H7 (cell line): ENCODE results near the gene FOXR1. TPM values are rescaled to one million over a fixed set of nuclear protein-coding genes. Genes with fewer than 3 reads are reported as not detected.
A peak's percentile ranks its signal among the peaks of the same experiment; 100 is the strongest.
"Not testable (repeated sequence)": the region's sequence is repeated elsewhere in the genome, so short reads cannot be mapped to it uniquely, and the experiment has no call there.

Experiments used
- DNase-seq: peaks from one replicate; pipeline ENCODE4 v3.0.0; 2012
- H3K27me3 ChIP-seq: 2 replicates; pipeline ENCODE4 v1.6.0; 2011; ENCODE audit warnings: mild to moderate bottlenecking, low read length; ENCODE audit not compliant: control insufficient read depth, insufficient read depth
- H3K36me3 ChIP-seq: replicated peaks from 2 replicates; pipeline ENCODE4 v1.5.1; 2011; ENCODE audit warnings: low read length; ENCODE audit not compliant: control insufficient read depth, insufficient read depth
- H3K4me3 ChIP-seq: 2 replicates; pipeline ENCODE4 v1.5.1; 2011; ENCODE audit warnings: low read depth, mild to moderate bottlenecking, control low read depth, low read length, moderate library complexity; ENCODE audit not compliant: insufficient read depth
- total RNA-seq: library from RNA; depleted of rRNA; stranded (reverse); fragments of >200 nt; shearing (Covaris generic); gene quantifications from 2 replicates; pipeline ENCODE4 v1.2.3, GENCODE V29; 2014

FOXR1 gene
- total RNA-seq, 1 experiment from 2014 or later = not detected

DNA sequence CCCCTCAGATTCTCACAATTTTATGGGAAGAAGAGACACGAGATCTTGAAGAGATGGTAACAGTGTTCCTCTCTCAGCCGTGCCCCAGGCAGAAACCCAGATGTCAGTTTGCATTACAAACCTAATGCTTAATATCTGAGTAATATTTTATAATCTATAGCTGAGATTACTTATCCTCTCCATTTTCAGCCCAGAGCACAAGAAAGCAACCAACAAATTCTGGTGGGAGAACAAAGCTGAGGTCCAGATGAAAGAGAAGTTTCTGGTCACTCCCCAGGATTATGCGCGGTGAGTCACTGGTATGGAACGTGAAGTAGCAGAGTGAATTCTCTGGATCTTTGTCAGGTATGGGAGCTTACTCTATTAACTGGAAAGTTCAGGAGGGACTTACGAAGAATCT is 27.3 kb downstream of the FOXR1 start:
- Histone ChIP-seq H3K36me3 (peaks cover 4% of the 10 kb centered on the region), H3K27me3 (no peaks in the 10 kb centered on the region), H3K4me3 (peak overlapping the region; percentile 97)
- DNase-seq = peak; percentile 77

DNA sequence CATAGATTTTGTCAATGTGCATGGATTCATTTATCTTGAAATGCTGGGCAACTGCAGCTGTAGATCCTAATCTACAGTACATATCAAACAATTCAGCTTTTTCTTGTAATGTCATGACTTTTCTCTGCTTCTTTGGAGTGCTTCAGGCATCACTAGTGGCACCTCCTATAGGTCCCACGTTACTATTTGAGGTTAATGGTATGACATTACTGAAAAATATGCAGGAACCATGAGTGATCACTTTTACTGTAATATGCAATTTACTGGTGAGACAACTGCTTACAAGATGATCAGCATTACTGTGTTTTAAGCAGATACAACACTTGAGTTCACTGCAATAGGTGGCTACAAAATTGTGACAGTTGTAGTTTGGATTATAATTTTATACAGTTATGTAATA is 29.3 kb downstream of the FOXR1 start:
- no peak for DNase-seq

GRCh38 chr11:119006656-119007055 is 35.1 kb downstream of the FOXR1 start:
- no peak overlapping the region for H3K4me3 ChIP-seq
- DNase-seq = no peak
- no peaks in the 10 kb centered on the region for H3K27me3 ChIP-seq
- H3K36me3 ChIP-seq = peaks cover 13% of the 10 kb centered on the region

More for the DNA sequence above, 29.3 kb downstream of the FOXR1 start:
- no peak overlapping the region for H3K4me3 ChIP-seq
- H3K36me3 ChIP-seq = peaks cover 8% of the 10 kb centered on the region
- H3K27me3 ChIP-seq = no peaks in the 10 kb centered on the region

DNA sequence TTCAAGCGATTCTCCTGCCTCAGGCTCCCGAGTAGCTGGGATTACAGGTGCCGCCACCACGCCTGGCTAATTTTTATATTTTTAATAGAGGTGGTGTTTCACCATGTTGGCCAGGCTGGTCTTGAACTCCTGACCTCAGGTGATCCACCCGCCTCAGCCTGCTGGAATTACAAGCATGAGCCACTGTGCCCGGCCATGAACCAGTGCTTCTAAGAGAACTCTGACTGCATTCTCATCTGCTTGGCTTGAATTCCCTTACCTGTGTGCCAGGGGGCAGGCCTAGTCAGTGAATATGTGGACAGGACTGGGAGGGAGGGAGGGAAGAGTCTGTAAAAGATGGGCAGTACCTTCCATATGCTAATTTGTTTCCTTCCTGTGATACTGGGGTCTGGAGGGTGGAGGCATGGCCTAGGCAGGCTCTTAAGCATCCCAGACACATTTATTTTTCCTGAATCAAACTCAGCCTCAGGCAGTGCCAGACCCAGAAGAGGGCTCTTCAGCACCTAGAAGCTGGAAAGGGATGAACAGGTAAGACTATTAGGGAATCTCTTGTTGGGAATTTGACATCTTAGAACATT is 40.0 kb downstream of the FOXR1 start:
- Histone ChIP-seq H3K27me3 (no peaks in the 10 kb centered on the region), H3K4me3 (no peak overlapping the region), H3K36me3 (peaks cover 41% of the 10 kb centered on the region)
- peak; percentile 43 for DNase-seq

- peaks cover 46% of the 10 kb centered on the region for H3K36me3 ChIP-seq
- peak; percentile 17 for DNase-seq
Observed at GRCh38 chr11:119012629-119013170, 41.1 kb downstream of the FOXR1 start.

DNA sequence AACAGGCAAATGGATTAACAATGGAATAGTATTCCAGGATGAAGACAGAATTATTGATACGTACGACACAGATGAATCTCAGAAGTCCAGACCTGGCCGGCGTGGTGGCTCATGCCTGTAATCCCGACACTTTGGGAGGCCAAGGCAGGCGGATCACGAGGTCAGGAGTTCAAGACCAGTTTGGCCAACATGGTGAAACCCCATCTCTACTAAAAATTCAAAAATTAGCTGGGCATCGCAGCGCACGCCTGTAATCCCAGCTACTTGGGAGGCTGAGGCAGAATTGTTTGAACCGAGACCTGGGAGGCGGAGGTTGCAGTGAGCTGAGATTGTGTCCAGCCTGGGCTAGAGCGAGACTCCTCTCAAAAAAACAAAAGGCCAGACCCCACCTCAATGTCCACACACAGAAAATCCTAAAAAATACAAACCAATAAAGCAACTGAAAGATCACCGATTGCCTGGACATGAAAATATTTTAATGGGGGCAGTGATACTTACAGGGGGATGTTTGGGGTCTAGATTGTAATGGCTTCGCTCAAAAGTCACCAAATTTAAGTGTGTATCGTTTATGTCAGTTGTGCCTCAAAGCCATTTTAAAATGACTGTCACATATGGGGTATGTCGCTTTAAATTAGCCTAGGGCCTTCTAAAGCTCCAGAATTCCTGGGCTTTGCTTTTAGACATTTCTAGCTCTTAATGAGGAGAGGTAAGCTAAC is 42.8 kb downstream of the FOXR1 start:
- H3K27me3 ChIP-seq = no peaks in the 10 kb centered on the region
- H3K4me3 ChIP-seq = no peak overlapping the region
- H3K36me3 ChIP-seq = peaks cover 46% of the 10 kb centered on the region
- peak; percentile 12 for DNase-seq

More at GRCh38 chr11:119012629-119013170, 41.1 kb downstream of the FOXR1 start:
- Histone ChIP-seq H3K27me3 (no peaks in the 10 kb centered on the region), H3K4me3 (no peak overlapping the region)

- Histone ChIP-seq H3K36me3 (peaks cover 47% of the 10 kb centered on the region), H3K4me3 (no peak overlapping the region), H3K27me3 (no peaks in the 10 kb centered on the region)
- peak; percentile 45 for DNase-seq
Observed at GRCh38 chr11:119015054-119015611, 43.6 kb downstream of the FOXR1 start.

DNA sequence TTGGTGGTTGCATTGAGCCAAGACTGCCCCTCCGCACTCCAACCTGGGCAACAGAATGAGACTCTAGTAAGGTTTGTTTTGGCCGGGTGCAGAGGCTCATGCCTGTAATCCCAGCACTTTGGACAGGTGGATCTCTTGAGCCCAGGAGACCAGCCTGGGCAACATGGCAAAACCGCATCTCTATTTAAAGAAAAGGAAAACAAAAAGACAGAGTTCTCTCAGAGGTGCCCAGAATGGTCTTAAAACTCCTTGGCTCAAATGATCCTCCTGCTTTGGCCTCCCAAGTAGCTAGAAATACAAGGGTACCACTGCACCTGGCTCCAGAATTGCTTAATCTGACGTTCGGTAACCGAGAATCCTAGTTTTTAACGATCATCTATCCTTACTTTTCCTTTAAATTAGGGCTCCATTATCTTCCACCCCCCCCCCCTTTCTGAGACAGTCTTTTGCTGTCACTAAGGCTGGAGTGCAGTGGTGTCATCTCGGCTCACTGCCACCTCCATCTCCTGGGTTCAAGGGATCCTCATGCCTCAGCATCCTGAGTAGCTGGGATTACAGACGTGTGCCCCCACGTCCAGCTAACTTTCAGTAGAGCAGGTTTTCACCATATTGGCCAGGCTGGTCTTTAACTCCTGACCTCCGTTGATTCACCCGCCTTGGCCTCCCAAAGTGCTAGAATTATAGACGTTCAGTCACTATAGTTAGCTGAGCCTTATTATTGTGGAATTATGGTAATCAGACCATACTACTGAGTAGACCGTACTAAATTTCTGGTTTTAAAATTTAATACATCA is 44.9 kb downstream of the FOXR1 start:
- no peaks in the 10 kb centered on the region for H3K27me3 ChIP-seq
- DNase-seq = peak; percentile 16
- peaks cover 45% of the 10 kb centered on the region for H3K36me3 ChIP-seq
- H3K4me3 ChIP-seq = no peak overlapping the region

- not testable (repeated sequence) for H3K27me3 ChIP-seq, DNase-seq
- peak overlapping the region; percentile 75 for H3K4me3 ChIP-seq
- peaks cover 41% of the 10 kb centered on the region for H3K36me3 ChIP-seq
Observed at GRCh38 chr11:119017377-119017776, 45.8 kb downstream of the FOXR1 start.

DNA sequence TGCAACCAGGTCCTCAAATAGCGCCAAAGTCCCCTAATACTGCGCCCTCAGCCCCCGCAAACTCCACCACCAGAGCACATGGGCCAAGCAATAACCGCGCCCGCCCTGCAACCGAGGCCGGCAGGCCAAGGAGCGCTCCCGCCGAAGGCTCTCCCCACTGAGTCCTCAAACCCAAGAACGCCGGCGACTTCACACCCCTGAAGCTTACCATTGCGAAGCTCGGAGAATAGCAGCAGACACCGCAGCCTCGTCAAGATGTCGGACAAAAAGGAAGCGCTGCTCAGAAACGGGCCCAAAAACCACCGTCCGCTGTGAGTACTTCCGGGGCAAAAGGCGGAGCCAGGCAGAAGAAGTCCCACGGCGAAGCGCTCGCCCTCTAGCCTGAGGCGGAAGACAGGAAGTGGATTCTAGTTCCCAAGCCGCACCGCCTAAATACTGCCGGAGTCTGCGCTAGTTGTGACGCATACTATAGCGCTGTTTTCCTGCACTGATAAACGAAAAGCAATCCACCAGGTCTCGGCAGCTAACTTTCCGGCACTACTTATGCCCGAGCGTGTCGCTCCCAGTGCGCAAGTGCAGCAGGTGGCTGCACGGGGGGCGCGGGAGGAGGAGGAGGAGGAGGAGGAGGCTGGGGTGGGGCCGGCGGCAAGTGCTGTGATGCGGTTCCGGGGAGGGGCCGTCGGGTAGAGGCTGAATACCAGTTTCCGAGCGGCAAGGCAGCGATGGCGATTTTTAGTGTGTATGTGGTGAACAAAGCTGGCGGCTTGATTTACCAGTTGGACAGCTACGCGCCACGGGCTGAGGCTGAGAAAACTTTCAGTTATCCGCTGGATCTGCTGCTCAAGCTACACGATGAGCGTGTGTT is 46.7 kb downstream of the FOXR1 start, which contains the start of the genes RPS25 and TRAPPC4:
Gene RPS25, minus strand, starts transcription at position 270 of the 865 bp plus-strand sequence. Its CDS starts 59 bp downstream, at position 211.
Gene TRAPPC4, plus strand, starts transcription at position 693 of the 865 bp plus-strand sequence. Its CDS starts 30 bp downstream, at position 723.
- peaks cover 41% of the 10 kb centered on the region for H3K36me3 ChIP-seq
- H3K4me3 ChIP-seq = peak within 1 kb of the TSS; percentile 75
- H3K27me3 ChIP-seq = no peaks in the 10 kb centered on the region
- peak; percentile 95 for DNase-seq

- peak; percentile 15 for DNase-seq
- Histone ChIP-seq H3K27me3 (no peaks in the 10 kb centered on the region), H3K36me3 (peaks cover 47% of the 10 kb centered on the region), H3K4me3 (no peak overlapping the region)
Observed at GRCh38 chr11:119019996-119020395, 48.4 kb downstream of the FOXR1 start.

GRCh38 chr11:119021631-119022030 is 50.1 kb downstream of the FOXR1 start:
- no peak overlapping the region for H3K4me3 ChIP-seq
- no peak for DNase-seq
- peaks cover 41% of the 10 kb centered on the region for H3K36me3 ChIP-seq
- H3K27me3 ChIP-seq = no peaks in the 10 kb centered on the region

- DNase-seq = no peak
- Histone ChIP-seq H3K36me3 (peaks cover 56% of the 10 kb centered on the region), H3K4me3 (no peak overlapping the region), H3K27me3 (no peaks in the 10 kb centered on the region)
Observed at GRCh38 chr11:119023741-119024140, 52.2 kb downstream of the FOXR1 start.
